Neural crest cell (in vitro differentiated cells): ENCODE data around the gene MYO5A. TPM values are rescaled to one million over a fixed set of nuclear protein-coding genes. Genes with fewer than 3 reads are reported as not detected.
"Not testable (repeated sequence)": the region's sequence is repeated elsewhere in the genome, so short reads cannot be mapped to it uniquely, and the experiment has no call there.

Experiments
- DNase-seq: peaks from one replicate; pipeline ENCODE4 v3.0.0; 2021; ENCODE audit warnings: low read depth, mixed read lengths, low spot score
- H3K27ac Mint-ChIP-seq: one replicate; pipeline ENCODE4 v1.8.0; 2021; ENCODE audit warnings: mild to moderate bottlenecking, mixed read lengths; ENCODE audit not compliant: unreplicated experiment
- H3K27me3 Mint-ChIP-seq: 2 replicates; pipeline ENCODE4 v1.8.0; 2021; ENCODE audit warnings: low read depth, mild to moderate bottlenecking, mixed read lengths
- H3K36me3 Mint-ChIP-seq: 2 replicates; pipeline ENCODE4 v1.8.0; 2021; ENCODE audit warnings: low read depth, mild to moderate bottlenecking, mixed read lengths
- H3K4me1 Mint-ChIP-seq: 2 replicates; pipeline ENCODE4 v1.8.0; 2021; ENCODE audit warnings: mixed read lengths
- H3K4me3 Mint-ChIP-seq: one replicate; pipeline ENCODE4 v1.8.0; 2021; ENCODE audit warnings: mild to moderate bottlenecking, mixed read lengths
- H3K9me3 Mint-ChIP-seq: 2 replicates; pipeline ENCODE4 v1.8.0; 2021; ENCODE audit warnings: mixed read lengths
- total RNA-seq: library from RNA; stranded (reverse); gene quantifications from 2 replicates; pipeline ENCODE4 v1.2.1, GENCODE V29; 2021
- TF ChIP-seq, protein P1 (sequence below): fragments of 200-600 bp; sonication (generic); conservative IDR thresholded peaks from 2 replicates; pipeline ENCODE4 v1.5.0; 2021; ENCODE audit warnings: antibody characterized with exemption, mild to moderate bottlenecking

MYO5A gene
- total RNA-seq, 1 donor from 2014 or later = 29.1 TPM

DNA sequence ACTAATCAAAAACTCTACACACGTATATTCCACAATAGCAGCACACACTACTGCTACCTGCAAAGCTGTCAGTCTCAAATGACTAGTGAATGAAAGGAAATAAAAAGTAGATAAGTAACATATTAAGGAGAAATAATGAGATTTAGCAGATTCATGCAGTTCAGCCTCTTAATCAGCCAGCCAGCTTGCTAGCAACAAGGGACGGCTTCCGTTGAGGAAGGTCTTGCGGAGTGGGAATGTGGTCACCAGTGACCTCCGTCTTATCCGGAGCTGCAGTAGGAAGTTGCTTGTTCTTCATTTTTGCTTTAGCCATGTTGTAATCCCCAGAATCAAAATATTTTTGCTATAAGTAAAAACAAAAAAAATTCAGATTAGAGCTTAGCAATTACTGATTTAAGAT is 23.1 kb upstream of the MYO5A start:
- H3K4me3 Mint-ChIP-seq = no peak overlapping the region
- no peak for DNase-seq
- peaks cover 9% of the 10 kb centered on the region for H3K36me3 Mint-ChIP-seq
- no peaks in the 10 kb centered on the region for H3K27me3 Mint-ChIP-seq
- H3K27ac Mint-ChIP-seq = no peak overlapping the region
- H3K9me3 Mint-ChIP-seq = no peaks in the 10 kb centered on the region
- H3K4me1 Mint-ChIP-seq = no peaks in the 10 kb centered on the region
- TF ChIP-seq, protein P1, sequence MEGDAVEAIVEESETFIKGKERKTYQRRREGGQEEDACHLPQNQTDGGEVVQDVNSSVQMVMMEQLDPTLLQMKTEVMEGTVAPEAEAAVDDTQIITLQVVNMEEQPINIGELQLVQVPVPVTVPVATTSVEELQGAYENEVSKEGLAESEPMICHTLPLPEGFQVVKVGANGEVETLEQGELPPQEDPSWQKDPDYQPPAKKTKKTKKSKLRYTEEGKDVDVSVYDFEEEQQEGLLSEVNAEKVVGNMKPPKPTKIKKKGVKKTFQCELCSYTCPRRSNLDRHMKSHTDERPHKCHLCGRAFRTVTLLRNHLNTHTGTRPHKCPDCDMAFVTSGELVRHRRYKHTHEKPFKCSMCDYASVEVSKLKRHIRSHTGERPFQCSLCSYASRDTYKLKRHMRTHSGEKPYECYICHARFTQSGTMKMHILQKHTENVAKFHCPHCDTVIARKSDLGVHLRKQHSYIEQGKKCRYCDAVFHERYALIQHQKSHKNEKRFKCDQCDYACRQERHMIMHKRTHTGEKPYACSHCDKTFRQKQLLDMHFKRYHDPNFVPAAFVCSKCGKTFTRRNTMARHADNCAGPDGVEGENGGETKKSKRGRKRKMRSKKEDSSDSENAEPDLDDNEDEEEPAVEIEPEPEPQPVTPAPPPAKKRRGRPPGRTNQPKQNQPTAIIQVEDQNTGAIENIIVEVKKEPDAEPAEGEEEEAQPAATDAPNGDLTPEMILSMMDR = no peak

DNA sequence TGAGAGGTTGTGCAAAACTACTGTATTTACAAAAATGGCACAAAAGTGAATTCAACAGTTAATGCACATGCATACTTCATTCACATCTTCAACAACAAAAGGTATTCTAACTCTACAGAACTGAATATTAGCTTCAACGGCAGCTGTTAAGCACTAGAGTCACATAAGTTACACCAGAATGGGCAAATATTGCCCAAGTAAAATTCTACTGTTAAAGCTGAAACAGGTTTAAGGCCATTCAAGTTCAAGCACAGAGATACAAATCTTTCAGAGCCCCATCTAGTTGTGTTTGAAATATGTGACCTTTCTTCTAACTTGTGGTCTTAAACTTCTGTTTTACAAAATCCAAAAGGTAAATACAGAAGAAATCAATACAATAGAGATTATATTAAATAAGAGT is 22.5 kb upstream of the MYO5A start:
- not testable (repeated sequence) for DNase-seq, H3K27me3 Mint-ChIP-seq, H3K4me1 Mint-ChIP-seq, H3K9me3 Mint-ChIP-seq, H3K4me3 Mint-ChIP-seq, H3K27ac Mint-ChIP-seq
- peaks cover 14% of the 10 kb centered on the region for H3K36me3 Mint-ChIP-seq

- no peaks in the 10 kb centered on the region for H3K27me3 Mint-ChIP-seq
- H3K4me1 Mint-ChIP-seq = no peaks in the 10 kb centered on the region
- H3K9me3 Mint-ChIP-seq = peaks cover 2% of the 10 kb centered on the region
- no peak for DNase-seq
- peaks cover 20% of the 10 kb centered on the region for H3K36me3 Mint-ChIP-seq
- no peak overlapping the region for H3K27ac Mint-ChIP-seq
- TF ChIP-seq, protein P1 = no peak
- no peak overlapping the region for H3K4me3 Mint-ChIP-seq
Observed at GRCh38 chr15:52546031-52546751, 17.5 kb upstream of the MYO5A start.

DNA sequence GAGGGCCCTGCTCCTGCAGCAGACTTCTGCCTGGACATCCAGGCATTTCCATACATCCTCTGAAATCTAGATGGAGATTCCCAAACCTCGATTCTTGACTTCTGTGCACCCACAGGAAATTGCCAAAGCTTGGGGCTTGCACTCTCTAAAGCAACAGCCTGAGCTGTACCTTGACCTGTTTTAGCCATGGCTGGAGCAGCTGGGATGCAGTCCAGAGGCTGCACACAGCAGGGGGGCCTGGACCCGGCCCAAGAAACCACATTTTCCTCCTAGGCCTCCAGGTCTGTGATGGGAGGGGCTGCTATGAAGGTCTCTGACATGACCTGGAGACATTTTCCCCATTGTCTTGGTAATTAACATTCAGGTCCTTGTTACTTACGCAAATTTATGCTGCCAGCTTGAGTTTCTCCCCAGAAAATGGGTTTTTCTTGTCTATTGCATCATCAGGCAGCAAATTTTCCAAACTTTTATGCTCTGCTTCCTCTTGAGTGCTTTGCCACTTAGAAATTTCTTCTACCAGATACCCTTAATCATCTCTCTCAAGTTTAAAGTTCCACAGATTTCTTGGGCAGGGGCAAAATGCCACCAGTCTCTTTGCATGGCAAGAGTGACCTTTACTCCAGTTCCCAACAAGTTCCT is 11.8 kb upstream of the MYO5A start:
- TF ChIP-seq, protein P1 = no peak
- Mint-ChIP-seq H3K4me3 (no peak overlapping the region), H3K9me3 (peaks cover 3% of the 10 kb centered on the region), H3K27ac (no peak overlapping the region), H3K36me3 (peaks cover 3% of the 10 kb centered on the region), H3K27me3 (peaks cover 2% of the 10 kb centered on the region), H3K4me1 (no peaks in the 10 kb centered on the region)
- no peak for DNase-seq

GRCh38 chr15:52537459-52537858 is 8.8 kb upstream of the MYO5A start:
- Mint-ChIP-seq H3K4me3 (no peak overlapping the region), H3K4me1 (no peaks in the 10 kb centered on the region), H3K9me3 (peaks cover 3% of the 10 kb centered on the region), H3K36me3 (peaks cover 3% of the 10 kb centered on the region), H3K27ac (no peak overlapping the region), H3K27me3 (peaks cover 16% of the 10 kb centered on the region)
- DNase-seq = no peak
- TF ChIP-seq, protein P1 = no peak

DNA sequence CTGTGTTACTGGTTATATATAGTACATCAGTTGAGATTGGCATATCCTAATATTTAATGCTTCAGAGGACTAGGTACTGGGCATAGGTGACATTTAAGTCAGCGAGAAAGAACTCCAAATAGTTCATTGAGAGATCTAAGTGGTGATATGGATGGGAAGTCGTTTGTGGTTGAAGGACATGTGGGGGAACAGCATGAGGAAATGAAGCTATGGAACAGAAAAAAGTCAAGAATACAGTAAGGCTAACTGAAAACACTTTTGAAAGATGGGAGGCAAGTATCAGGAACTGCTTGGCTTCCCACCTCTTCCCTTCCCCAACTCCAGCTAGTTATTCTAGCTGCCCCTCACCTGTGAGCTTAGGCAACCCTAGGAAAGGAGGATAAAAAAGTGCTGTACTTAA is 3.7 kb upstream of the MYO5A start:
- no peak for DNase-seq
- Mint-ChIP-seq H3K4me3 (no peak overlapping the region), H3K9me3 (no peaks in the 10 kb centered on the region), H3K36me3 (no peaks in the 10 kb centered on the region), H3K27ac (no peak overlapping the region), H3K27me3 (peaks cover 55% of the 10 kb centered on the region), H3K4me1 (peaks cover 15% of the 10 kb centered on the region)
- TF ChIP-seq, protein P1 = no peak
